SK-N-SH treated with all-trans-retinoic acid at 6 μM for 48 hours (cell line): ENCODE results near the gene GRIP1.

Experiments
- ARNTL ChIP-seq: fragments of 450-650 bp; formaldehyde crosslinking; IDR thresholded peaks from 2 replicates; pipeline ENCODE4 v1.5.0; 2020; ENCODE audit warnings: low read depth, mild to moderate bottlenecking, moderate library complexity, borderline replicate concordance
- BACH2 ChIP-seq: fragments of 250-450 bp; sonication (Bioruptor Pico); IDR thresholded peaks from 2 replicates; pipeline ENCODE4 v1.9.0; 2021; ENCODE audit warnings: mild to moderate bottlenecking, borderline replicate concordance
- CSRNP3 ChIP-seq: fragments of 250-450 bp; sonication (Bioruptor Pico); IDR thresholded peaks from 2 replicates; pipeline ENCODE4 v1.5.1; 2021; ENCODE audit warnings: mild to moderate bottlenecking, moderate library complexity
- GLIS3 ChIP-seq: fragments of 250-450 bp; sonication (Bioruptor Pico); IDR thresholded peaks from 2 replicates; pipeline ENCODE4 v1.5.0; 2020; ENCODE audit warnings: mild to moderate bottlenecking, moderate library complexity
- ISL1 ChIP-seq: fragments of 250-450 bp; sonication (Bioruptor Pico); IDR thresholded peaks from 2 replicates; pipeline ENCODE4 v2.1.2; 2022; ENCODE audit warnings: mild to moderate bottlenecking, moderate library complexity
- RARB ChIP-seq: fragments of 250-450 bp; sonication (Bioruptor Pico); IDR thresholded peaks from 2 replicates; pipeline ENCODE4 v1.8.0; 2021; ENCODE audit warnings: mild to moderate bottlenecking, moderate library complexity
- ZFP30 ChIP-seq: fragments of 450-650 bp; formaldehyde crosslinking; IDR thresholded peaks from 2 replicates; pipeline ENCODE4 v1.5.0; 2022; ENCODE audit warnings: mild to moderate bottlenecking, moderate library complexity
- TF ChIP-seq, protein P1 (sequence below): fragments of 250-450 bp; sonication (Bioruptor Pico); IDR thresholded peaks from 2 replicates; pipeline ENCODE4 v1.8.0; 2020; ENCODE audit warnings: mild to moderate bottlenecking, moderate library complexity, borderline replicate concordance

GRCh38 chr12:66493819-66494218 lies 185.1 kb downstream of the GRIP1 start:
- TF ChIP-seq ARNTL (CRISPR knock-in tag) (no peak), CSRNP3 (CRISPR knock-in tag) (no peak), GLIS3 (CRISPR knock-in tag) (no peak), ZFP30 (CRISPR knock-in tag) (no peak), RARB (CRISPR knock-in tag) (no peak), ISL1 (CRISPR knock-in tag) (no peak), BACH2 (CRISPR knock-in tag) (no peak)
- TF ChIP-seq, protein P1, sequence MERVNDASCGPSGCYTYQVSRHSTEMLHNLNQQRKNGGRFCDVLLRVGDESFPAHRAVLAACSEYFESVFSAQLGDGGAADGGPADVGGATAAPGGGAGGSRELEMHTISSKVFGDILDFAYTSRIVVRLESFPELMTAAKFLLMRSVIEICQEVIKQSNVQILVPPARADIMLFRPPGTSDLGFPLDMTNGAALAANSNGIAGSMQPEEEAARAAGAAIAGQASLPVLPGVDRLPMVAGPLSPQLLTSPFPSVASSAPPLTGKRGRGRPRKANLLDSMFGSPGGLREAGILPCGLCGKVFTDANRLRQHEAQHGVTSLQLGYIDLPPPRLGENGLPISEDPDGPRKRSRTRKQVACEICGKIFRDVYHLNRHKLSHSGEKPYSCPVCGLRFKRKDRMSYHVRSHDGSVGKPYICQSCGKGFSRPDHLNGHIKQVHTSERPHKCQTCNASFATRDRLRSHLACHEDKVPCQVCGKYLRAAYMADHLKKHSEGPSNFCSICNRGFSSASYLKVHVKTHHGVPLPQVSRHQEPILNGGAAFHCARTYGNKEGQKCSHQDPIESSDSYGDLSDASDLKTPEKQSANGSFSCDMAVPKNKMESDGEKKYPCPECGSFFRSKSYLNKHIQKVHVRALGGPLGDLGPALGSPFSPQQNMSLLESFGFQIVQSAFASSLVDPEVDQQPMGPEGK (CRISPR knock-in tag) = no peak
